Stimulated activated CD8-positive, alpha-beta memory T cell treated with anti-CD3 and anti-CD28 coated beads, Interleukin-4, amount 100 ng/mL, for 48 hours (primary cell): ENCODE data around the gene CGNL1.

Experiments used
- DNase-seq: peaks from one replicate; pipeline ENCODE4 v3.0.0-alpha.2; 2020

Gene CGNL1

GRCh38 chr15:57532731-57533447 is 156.6 kb downstream of the CGNL1 start:
- DNase-seq: no peak

- DNase-seq: no peak
These were observed 157.1 kb downstream of the CGNL1 start for GRCh38 chr15:57533448-57533799.

GRCh38 chr15:57534281-57534680 is 158.0 kb downstream of the CGNL1 start:
- DNase-seq: no peak

- no peak for DNase-seq
These were observed 160.8 kb downstream of the CGNL1 start for GRCh38 chr15:57537072-57537471.

GRCh38 chr15:57537488-57538264 is 161.4 kb downstream of the CGNL1 start:
- DNase-seq: no peak

GRCh38 chr15:57538265-57538529 is 161.9 kb downstream of the CGNL1 start:
- no peak for DNase-seq

GRCh38 chr15:57538821-57539220 is 162.5 kb downstream of the CGNL1 start:
- no peak for DNase-seq

GRCh38 chr15:57540211-57540610 is 163.9 kb downstream of the CGNL1 start:
- DNase-seq: no peak

- DNase-seq: no peak
These were observed 164.4 kb downstream of the CGNL1 start for GRCh38 chr15:57540736-57541135.

- DNase-seq: no peak
These were observed 165.0 kb downstream of the CGNL1 start for GRCh38 chr15:57541271-57541670.

GRCh38 chr15:57541805-57542504 is 165.7 kb downstream of the CGNL1 start:
- DNase-seq: peak; percentile 59

- DNase-seq: no peak
These were observed 166.2 kb downstream of the CGNL1 start for GRCh38 chr15:57542505-57542817.

GRCh38 chr15:57544848-57545480 is 168.7 kb downstream of the CGNL1 start:
- no peak for DNase-seq

- DNase-seq: no peak
These were observed 169.7 kb downstream of the CGNL1 start for GRCh38 chr15:57545995-57546394.

GRCh38 chr15:57547243-57547755 is 171.0 kb downstream of the CGNL1 start:
- no peak for DNase-seq

GRCh38 chr15:57548351-57548750 is 172.0 kb downstream of the CGNL1 start:
- DNase-seq: no peak

- no peak for DNase-seq
These were observed 172.5 kb downstream of the CGNL1 start for GRCh38 chr15:57548835-57549234.

- DNase-seq: no peak
These were observed 173.6 kb downstream of the CGNL1 start for GRCh38 chr15:57549935-57550334.

GRCh38 chr15:57550640-57551039 is 174.3 kb downstream of the CGNL1 start:
- DNase-seq: no peak

- no peak for DNase-seq
These were observed 175.7 kb downstream of the CGNL1 start for GRCh38 chr15:57551715-57552677.

- no peak for DNase-seq
These were observed 176.5 kb downstream of the CGNL1 start for GRCh38 chr15:57552678-57553334.

- DNase-seq: no peak
These were observed 177.2 kb downstream of the CGNL1 start for GRCh38 chr15:57553526-57553925.
